ENCODE data around the gene NEGR1.
"Not testable (repeated sequence)": the region's sequence is repeated elsewhere in the genome, so short reads cannot be mapped to it uniquely, and the experiment has no call there.

NEGR1 gene

DNA sequence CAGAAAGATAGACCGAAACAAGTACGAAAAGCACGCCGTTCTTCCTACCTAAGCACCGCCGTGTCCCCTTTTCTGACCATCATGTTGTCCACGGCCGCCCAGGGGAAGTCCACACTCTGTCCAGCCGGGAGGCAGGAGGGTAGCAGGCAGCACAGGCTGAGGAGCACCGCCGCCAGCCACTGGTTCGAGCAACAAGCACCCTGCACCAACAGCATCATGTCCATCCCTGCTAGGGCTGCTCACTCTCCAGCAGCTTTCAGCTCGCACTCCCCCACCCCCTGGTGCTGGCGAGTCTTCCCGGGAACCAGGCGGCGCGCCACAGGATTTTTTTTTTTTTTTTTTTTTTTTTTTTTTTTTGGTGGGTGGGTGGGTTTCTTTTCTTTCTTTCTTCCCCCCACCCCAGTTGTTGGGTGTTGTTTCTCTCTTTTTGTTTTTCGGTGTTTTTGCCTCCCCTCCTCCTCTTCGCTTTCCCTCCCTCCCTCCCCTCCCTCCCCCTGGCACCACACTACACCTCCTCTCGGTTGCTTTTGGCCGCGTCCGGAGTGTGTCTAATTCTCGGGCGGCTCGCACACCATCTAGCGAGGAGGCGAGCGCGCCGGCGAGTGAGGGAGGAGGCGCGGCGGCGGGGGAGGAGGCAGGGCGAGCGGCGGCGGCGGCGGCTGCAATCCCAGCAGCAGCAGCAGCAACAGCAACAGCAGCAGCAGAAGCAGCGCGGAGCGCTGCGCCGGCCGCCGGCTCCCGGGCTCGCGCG lies at the start of gene NEGR1:
Gene NEGR1, minus strand, starts transcription at position 269 of the 751 bp plus-strand sequence.
- no peak for DNase-seq

DNA sequence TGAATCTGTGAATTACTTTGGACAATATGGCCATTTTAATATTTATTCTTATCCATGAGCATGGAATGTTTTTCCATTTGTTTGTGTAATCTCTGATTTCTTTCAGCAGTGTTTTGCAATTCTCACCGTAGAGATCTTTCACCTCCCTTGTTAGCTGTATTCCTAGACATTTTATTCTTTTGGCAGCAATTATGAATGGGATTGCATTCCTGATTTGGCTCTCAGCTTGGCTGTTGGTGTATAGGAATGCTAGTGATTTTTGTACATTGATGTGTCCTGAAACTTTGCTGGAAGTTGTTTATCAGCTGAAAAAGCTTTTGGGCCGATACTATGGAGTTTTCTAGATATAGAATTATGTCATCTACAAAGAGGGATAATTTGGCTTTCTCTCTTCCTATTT lies 44.2 kb upstream of the NEGR1 start:
- no peak for DNase-seq

GRCh38 chr1:72324451-72324850 lies 42.1 kb upstream of the NEGR1 start:
- no peak for DNase-seq

GRCh38 chr1:72322910-72323309 lies 40.6 kb upstream of the NEGR1 start:
- DNase-seq: no peak

- no peak for DNase-seq
These were observed 14.2 kb upstream of the NEGR1 start for GRCh38 chr1:72296501-72296900.

GRCh38 chr1:72288886-72289285 lies 6.5 kb upstream of the NEGR1 start:
- DNase-seq: no peak

GRCh38 chr1:72286401-72286800 lies 4.1 kb upstream of the NEGR1 start:
- no peak for DNase-seq

DNA sequence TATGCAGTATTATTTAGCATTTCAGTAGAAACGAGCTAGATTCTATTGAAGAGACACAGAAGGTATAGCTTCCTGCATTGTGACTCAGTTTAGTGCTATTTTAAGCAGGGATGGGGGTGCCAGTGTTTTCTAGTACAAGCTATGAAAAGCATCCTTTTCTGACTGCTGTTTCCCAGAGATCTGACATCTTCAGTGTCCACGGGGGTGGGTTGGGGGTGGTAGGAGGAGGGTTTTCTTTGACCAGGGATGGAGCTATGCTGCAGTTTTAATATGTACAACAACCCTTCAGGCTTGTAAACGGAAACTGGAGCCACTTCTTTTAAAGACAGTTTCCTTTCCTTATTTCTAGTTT lies 2.7 kb upstream of the NEGR1 start:
- no peak for DNase-seq

DNA sequence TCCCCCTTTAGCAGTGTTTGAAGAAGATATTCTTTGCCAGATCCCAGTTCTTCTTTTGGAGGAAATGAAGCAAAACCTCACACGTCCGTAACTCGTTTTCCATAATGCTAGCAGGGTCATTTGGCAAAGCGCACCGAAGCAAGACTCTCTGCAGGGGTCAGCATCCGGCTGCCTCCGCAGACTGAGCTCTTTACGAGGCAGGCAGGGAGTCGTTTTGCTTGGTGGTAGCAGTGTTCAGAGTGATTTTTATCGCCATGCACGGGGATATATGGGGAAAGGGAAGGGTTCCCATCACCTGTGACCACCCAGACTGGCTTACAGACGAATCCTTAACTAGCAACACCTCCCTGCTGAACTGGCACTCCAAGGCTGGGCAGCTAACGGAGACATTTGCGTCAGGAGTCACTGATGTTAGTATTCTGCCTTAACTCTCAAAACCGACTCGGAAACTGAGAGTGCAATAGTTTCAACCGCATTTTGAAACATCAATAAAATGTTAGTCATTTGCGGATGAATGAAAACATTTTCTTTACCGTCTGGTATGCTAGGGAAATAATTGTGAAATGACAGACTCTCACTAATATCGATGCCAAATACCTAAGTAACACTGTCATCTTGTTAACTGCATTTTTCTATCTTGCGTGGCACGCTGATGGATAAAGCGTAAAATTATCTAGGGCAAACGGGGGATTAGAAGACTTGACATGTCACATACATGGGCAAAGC lies 2.2 kb upstream of the NEGR1 start:
- DNase-seq: no peak

- DNase-seq: no peak
These were observed 1.7 kb upstream of the NEGR1 start for GRCh38 chr1:72284084-72284347.

GRCh38 chr1:72283307-72284083 lies 1.2 kb upstream of the NEGR1 start:
- DNase-seq: no peak

- no peak for DNase-seq
These were observed 625 bp upstream of the NEGR1 start for GRCh38 chr1:72283022-72283306.

- no peak for DNase-seq
These were observed 585 bp downstream of the NEGR1 start for GRCh38 chr1:72281637-72282270.

GRCh38 chr1:72281144-72281543 lies 1.2 kb downstream of the NEGR1 start:
- no peak for DNase-seq

GRCh38 chr1:72280711-72281110 lies 1.6 kb downstream of the NEGR1 start:
- DNase-seq: no peak

DNA sequence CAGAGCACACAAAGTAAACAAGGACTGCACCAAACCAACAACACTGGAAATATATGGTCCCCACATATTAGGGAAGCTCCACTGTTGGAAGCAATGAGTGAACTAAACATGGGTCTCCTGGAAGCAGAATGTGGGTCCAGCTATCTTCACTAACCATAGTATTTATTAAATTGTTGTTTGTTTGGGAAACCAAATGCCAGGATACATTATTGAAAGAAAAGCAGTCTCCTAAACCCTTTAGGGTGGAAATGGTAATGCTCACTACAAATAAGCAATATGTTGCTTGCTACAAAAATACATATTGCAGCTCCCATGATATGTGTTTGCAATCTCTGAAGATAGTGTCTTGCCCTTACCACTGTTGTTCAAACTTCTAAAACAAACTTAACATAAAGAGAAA lies 2.2 kb downstream of the NEGR1 start:
- no peak for DNase-seq

DNA sequence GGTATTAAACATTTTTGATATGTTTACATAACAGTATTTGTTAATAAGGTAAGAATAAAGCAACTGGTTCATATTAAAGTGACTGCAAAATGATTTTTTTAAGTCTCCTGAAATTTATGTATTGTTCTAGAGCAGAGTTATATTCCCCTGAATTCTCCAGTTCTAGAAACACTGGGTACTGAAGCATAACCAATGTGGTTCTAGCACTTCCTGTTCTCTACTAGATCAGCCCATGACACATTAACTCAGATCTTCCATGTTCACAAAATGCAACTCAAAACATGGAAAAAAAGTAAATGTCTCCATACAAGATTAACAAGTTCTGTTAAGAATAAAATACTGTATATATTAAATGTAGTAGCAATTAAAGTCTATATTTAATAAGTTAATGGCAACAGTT lies 3.9 kb downstream of the NEGR1 start:
- DNase-seq: no peak

- no peak for DNase-seq
These were observed 10.7 kb downstream of the NEGR1 start for GRCh38 chr1:72271555-72272085.

DNA sequence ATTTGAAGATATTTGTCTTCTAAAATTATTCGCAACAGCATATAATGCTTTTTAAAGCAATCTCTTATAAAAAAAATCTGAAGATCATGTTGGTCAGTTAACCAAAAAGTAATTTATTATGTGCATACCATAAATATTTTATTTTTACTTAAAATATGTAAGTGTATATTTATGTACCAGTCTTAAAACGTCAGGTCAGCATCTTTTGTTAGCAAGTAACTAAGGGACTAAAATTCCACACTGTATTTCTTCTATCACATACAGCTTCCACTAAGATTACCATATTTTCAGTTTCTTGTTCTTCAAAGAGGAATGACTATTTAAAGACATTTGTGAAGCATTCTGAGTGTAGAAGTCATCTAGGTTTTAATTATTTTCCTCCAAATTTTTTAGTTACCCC lies 19.6 kb downstream of the NEGR1 start:
- DNase-seq: no peak

DNA sequence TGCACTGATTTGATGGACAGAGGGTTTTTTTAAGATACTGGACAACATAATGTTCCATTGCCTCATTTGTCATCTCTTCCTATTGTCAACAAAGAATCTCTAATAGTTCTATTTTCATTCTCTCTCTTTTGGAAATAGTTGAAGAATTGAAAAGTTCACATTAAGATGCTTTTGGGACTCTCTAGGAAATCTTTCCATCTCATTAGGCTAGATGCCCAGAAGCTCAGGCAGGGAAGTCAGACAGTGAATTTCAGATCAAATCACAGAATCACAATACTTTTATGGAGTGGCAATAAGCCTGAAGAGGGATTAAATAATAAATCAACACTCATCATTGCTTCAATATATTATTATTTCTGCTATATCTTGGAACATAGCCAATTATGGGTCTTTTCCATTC lies 29.2 kb downstream of the NEGR1 start:
- no peak for DNase-seq

- no peak for DNase-seq
These were observed 40.9 kb downstream of the NEGR1 start for GRCh38 chr1:72241397-72241796.

DNA sequence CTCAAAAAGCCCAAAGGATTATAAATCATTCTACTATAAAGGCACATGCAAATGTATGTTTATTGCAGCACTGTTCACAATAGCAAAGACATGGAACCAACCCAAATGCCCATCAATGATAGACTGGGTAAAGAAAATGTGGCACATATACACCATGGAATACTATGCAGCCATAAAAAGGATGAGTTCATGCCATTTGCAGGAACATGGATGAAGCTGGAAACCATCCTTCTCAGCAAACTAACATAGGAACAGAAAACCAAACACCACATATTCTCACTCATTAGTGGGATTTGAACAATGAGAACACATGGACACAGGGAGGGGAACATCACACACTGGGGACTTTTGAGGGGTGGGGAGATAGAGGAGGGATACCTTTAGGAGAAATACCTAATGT lies 46.4 kb downstream of the NEGR1 start:
- not testable (repeated sequence) for DNase-seq

- no peak for DNase-seq
These were observed 47.3 kb downstream of the NEGR1 start for GRCh38 chr1:72235062-72235461.

DNA sequence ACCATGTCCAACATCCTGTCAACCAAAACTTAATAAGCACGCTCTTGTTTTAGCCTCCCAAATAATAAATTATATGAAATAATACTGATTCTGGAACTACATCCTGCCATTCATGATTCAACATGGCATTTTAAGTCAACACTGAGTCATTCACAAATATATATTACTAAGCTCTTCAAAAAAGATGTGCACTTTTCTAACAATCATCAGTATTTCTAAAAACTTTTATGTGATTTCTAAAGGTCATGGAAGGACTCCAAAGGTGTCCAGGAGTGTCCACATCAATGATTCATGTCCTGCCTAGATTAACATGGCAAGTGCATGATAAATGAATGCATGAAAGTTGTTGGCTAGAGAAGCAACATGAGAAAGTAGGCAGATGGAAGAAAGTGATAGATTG lies 51.6 kb downstream of the NEGR1 start:
- DNase-seq: no peak
